Posterior cingulate gyrus (tissue), 11 donors: ENCODE measurements around the gene ZNRF4.

Source experiments
- DNase-seq, 10 donors: peaks; one replicate each; pipeline versions ENCODE4 v3.0.0 to v3.0.0-alpha.2; 2020 to 2021; ENCODE audit warnings: mixed read lengths in 3 of 10
- intact Hi-C: fragments of 100-400 bp; cut with DNase I; formaldehyde crosslinking; loops from one replicate; pipeline ENCODE4 v1.15.1; 2023

ZNRF4 gene

GRCh38 chr19:5497297-5497696 lies 42.1 kb downstream of the ZNRF4 start:
- peak in 2 of 10 donors; percentile 35 to 68 for DNase-seq
- intact Hi-C loops = no loop called here

GRCh38 chr19:5498830-5499550 lies 43.8 kb downstream of the ZNRF4 start:
- DNase-seq = peak in 9 of 10 donors; percentile 14 to 90 (median 38)
- intact Hi-C loops = no loop called here

- intact Hi-C loops = no loop called here
- DNase-seq = no peak
Observed at GRCh38 chr19:5501907-5502306, 46.7 kb downstream of the ZNRF4 start.

- DNase-seq = no peak
- intact Hi-C loops = no loop called here
Observed at GRCh38 chr19:5503598-5503997, 48.4 kb downstream of the ZNRF4 start.

GRCh38 chr19:5504114-5504513 lies 48.9 kb downstream of the ZNRF4 start:
- intact Hi-C loops = no loop called here

More at GRCh38 chr19:5504114-5504513, 48.9 kb downstream of the ZNRF4 start:
- DNase-seq = no peak
